ENCODE measurements around the gene SCAI. TPM values are rescaled to one million over a fixed set of nuclear protein-coding genes. Genes with fewer than 3 reads are reported as not detected.
"Not testable (repeated sequence)": the region's sequence is repeated elsewhere in the genome, so short reads cannot be mapped to it uniquely, and the experiment has no call there.

SCAI gene
- 10 to 100 TPM; 12.6 to 12.8 TPM for total RNA-seq

DNA sequence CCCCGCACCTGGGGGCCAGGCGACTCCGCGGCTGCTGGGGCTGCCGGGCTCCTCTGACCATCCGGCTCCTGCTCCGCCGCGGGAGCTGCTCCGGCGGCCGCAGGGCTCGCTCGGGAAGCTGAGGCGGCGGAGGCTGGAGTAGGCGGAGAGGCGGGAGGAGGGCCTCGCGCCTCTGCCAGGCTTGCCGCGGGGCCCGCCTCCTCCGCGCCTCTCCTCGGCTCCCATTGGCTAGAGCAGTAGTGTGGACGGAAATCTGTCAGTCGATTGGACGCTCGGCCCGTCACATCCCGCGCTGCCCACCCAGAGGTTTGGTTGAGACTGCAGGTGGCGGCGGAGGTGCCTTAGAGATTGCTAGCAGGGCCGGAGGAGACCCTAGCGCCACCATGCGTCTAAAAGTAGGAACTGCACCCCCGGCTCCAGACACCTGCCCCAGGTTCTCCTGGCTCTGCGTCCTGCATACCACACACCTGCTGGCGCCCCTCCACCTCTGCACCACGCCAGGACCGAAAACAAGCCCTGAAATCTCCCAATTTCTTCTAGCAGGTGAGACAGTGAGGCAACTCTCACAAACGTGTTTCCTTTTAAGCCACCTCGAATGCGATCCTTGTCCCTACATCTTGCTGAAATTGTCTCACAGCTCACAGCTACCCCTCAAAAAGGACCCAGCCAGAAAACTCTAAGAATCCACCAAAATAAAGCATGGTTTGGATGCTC lies at the start of gene SCAI:
Gene SCAI (minus strand): TSS at position 152 of the 714 bp plus-strand sequence. CDS start 91 bp downstream, at position 61.
- H3K27me3 Mint-ChIP-seq, result no peaks in the 10 kb centered on the region
- peaks cover 21% of the 10 kb centered on the region for H3K4me1 Mint-ChIP-seq
- H3K36me3 Mint-ChIP-seq, result peaks cover 5% of the 10 kb centered on the region
- DNase-seq, result peak; percentile 95
- POLR2A ChIA-PET, result interaction anchor here (0.6 to 3.0 kb wide), 7 partner anchors 17 to 385 kb away, joined by 3 to 14 read pairs (median 4); partner anchors contain the start of gene GOLGA1
- no peaks in the 10 kb centered on the region for H3K9me3 Mint-ChIP-seq
- peak within 1 kb of the TSS; percentile 84 for H3K27ac Mint-ChIP-seq
- peak; percentile 100 for ATAC-seq (ENCODE audit: low read depth)
- peak within 1 kb of the TSS; percentile 96 for H3K4me3 Mint-ChIP-seq

DNA sequence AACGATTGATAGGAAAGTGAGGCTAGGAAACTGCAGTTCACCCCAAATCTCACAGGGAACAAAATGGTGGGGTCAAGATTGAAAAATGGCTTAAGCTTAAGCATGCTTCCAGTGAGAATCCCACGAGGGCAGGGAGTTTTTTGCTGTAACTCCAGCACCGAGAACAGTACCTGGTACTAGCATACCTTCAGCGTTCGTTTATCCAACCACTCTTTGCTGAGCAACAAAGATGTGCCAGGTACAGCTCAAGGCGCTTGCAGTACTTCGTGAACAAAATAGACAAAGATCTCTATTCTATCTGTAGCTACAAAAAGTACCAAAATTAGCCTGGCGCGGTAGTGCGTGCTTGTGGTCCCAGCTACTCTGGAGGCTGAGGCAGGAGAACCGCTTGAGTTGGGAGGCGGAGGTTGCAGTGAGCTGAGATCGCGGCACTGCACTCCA lies 47.1 kb upstream of the SCAI start:
- Mint-ChIP-seq H3K4me1 (peaks cover 36% of the 10 kb centered on the region), H3K36me3 (no peaks in the 10 kb centered on the region), H3K4me3 (peak overlapping the region; percentile 96), H3K27ac (peak overlapping the region; percentile 96), H3K27me3 (no peaks in the 10 kb centered on the region), H3K9me3 (no peaks in the 10 kb centered on the region)
- POLR2A ChIA-PET, result interaction anchor here (0.6 to 2.1 kb wide), 8 partner anchors 8 to 494 kb away, joined by 3 to 29 read pairs (median 4); partner anchors contain the start of genes ARPC5L, GOLGA1, HSPA5 and RABEPK
- peak; percentile 45 for DNase-seq
- no peak for ATAC-seq (ENCODE audit: low read depth)

DNA sequence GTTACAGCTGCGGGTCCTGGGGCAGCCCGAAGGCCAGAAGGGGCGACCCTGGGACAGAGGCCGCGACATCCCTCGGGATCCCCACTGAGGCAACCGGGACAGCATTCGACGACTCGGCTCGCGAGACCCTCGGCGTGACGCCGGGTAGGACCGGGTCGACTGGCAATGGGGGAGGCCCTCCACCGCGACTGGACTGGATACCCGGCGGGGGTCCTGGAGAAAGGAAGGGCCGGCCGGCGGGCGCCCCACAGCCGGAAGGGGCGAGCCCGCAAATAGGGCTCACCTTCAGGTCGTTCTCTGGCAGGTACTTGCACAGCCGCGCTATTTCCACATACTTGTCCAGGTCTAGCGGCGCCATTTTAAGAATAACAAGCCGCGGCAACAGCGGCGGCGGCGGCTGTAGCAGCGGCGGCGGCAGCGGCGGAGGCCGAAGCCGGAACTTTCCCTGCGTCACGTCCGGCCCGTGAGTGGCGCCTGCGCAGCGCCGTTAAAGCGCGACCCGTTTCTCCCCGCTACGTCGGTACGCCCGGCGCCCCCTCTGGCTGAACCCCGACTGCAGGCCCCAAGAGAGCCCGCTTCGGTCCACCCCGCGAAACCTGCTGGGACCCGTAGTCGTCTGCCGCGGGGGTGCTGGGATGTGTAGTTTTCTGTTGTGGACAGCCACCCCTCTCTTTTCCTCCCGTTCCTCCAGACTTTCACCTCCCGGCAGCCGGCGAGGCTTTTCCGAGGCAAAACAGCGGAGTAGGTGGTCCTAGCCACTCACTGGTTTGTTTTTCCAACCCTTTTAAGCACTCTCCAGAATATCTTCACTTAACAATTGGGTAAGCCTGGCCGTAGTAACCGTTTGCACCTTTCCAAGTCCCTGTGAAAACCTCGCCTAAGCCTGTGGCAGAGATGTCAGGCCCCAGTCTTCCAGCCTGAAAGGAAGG lies 46.3 kb upstream of the SCAI start, which contains the start of gene PPP6C:
Gene PPP6C (minus strand): TSS at position 443 of the 929 bp plus-strand sequence. CDS start 85 bp downstream, at position 358.
- Mint-ChIP-seq H3K36me3 (no peaks in the 10 kb centered on the region), H3K9me3 (no peaks in the 10 kb centered on the region), H3K27me3 (no peaks in the 10 kb centered on the region), H3K27ac (peak within 1 kb of the TSS; percentile 96), H3K4me1 (peaks cover 29% of the 10 kb centered on the region), H3K4me3 (peak within 1 kb of the TSS; percentile 96)
- POLR2A ChIA-PET, result interaction anchor here (0.6 to 2.1 kb wide), 7 partner anchors 9 to 493 kb away, joined by 3 to 29 read pairs (median 4); partner anchors contain the start of genes GOLGA1, HSPA5 and RABEPK
- DNase-seq (peak; percentile 97), ATAC-seq (ENCODE audit: low read depth) (peak; percentile 98)

DNA sequence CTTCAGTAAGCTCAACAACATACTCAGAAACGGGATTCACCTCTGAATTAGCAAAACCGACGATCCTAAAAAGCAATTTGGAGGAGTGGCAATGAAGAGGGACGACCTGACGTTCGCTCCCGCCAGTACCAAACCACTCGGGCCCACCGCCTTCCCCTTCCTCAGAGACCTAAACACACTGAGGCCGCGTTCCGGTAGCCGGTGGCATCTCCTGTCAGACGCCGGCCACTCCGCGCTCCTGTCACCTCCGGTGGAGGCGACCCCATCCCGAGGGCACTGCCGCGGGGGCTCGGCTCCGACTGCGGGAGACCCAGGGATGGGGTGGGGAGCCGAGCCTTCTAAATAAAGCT lies 45.7 kb upstream of the SCAI start:
- H3K27ac Mint-ChIP-seq, result peak overlapping the region; percentile 96
- peak overlapping the region; percentile 96 for H3K4me3 Mint-ChIP-seq
- peak; percentile 3 for ATAC-seq (ENCODE audit: low read depth)

DNA sequence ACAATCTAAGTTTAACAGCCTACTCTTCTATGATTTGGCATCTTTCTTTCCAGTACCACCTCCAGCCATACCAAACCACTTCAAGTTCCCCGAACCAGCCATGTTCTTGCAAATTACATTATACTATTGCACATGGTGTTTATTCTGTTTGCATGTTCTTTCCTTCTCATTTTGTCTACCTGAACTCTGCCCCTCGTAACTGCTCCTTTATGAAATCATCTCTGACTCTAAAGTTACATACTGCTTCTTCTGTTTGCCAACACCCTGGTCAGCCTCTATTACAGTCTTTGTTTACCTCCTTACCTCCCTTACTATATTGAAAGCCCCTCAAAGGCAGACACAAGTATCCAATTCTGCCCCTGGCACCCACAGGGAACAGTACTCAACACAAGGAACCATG lies 40.2 kb upstream of the SCAI start:
- no peak overlapping the region for H3K4me3 Mint-ChIP-seq
- POLR2A ChIA-PET, result no interaction called here
- ATAC-seq (ENCODE audit: low read depth), result no peak
- peaks cover 27% of the 10 kb centered on the region for H3K4me1 Mint-ChIP-seq
- no peak for DNase-seq
- no peaks in the 10 kb centered on the region for H3K27me3 Mint-ChIP-seq
- no peak overlapping the region for H3K27ac Mint-ChIP-seq
- H3K9me3 Mint-ChIP-seq, result no peaks in the 10 kb centered on the region
- peaks cover 26% of the 10 kb centered on the region for H3K36me3 Mint-ChIP-seq

More for the DNA sequence above, 45.7 kb upstream of the SCAI start:
- H3K36me3 Mint-ChIP-seq, result peaks cover 2% of the 10 kb centered on the region
- H3K4me1 Mint-ChIP-seq, result peaks cover 24% of the 10 kb centered on the region
- H3K27me3 Mint-ChIP-seq, result no peaks in the 10 kb centered on the region
- no peak for DNase-seq
- H3K9me3 Mint-ChIP-seq, result no peaks in the 10 kb centered on the region
- POLR2A ChIA-PET, result interaction anchor here (0.5 to 1.0 kb wide), 2 partner anchors 51 to 52 kb away, joined by 4 read pairs; partner anchors contain the start of gene HSPA5

DNA sequence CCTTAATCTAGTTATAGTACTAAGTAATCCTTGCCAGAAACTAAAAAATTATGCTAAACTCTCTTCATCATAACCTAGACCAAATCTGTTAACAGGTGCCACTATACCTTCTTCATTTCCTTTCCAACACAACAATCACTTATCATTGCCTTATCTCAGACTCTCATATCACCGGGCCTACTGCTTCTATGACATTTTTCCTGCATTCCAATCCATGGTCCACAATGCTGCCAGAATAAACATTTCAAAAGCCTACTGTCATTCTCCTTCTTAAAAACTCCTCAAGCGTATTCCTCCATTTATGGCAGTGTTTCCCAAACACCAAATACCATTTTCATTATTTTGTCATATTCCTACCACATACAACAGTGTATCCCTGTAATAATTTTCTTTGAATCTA lies 39.7 kb upstream of the SCAI start:
- POLR2A ChIA-PET, result no interaction called here
- no peaks in the 10 kb centered on the region for H3K27me3 Mint-ChIP-seq
- H3K36me3 Mint-ChIP-seq, result peaks cover 26% of the 10 kb centered on the region
- no peak overlapping the region for H3K4me3 Mint-ChIP-seq
- no peaks in the 10 kb centered on the region for H3K9me3 Mint-ChIP-seq
- no peak overlapping the region for H3K27ac Mint-ChIP-seq
- ATAC-seq (ENCODE audit: low read depth) (no peak), DNase-seq (no peak)
- H3K4me1 Mint-ChIP-seq, result peaks cover 22% of the 10 kb centered on the region

DNA sequence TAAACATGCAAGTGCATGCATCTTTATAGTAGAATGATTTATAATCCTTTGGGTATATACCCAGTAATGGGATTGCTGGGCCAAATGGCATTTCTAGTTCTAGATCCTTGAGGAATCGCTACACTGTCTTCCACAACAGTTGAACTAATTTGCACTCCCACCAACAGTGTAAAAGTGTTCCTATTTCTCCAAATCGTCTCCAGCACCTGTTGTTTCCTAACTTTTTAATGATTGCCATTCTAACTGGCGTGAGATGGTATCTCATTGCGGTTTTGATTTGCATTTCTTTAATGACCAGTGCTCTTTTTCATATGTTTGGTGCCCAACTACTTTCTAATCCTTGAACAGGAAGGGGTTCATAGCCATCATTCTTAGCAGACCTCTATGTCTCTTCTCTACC lies 38.4 kb upstream of the SCAI start:
- H3K27me3 Mint-ChIP-seq; H3K27ac Mint-ChIP-seq; H3K9me3 Mint-ChIP-seq; H3K4me3 Mint-ChIP-seq; POLR2A ChIA-PET; DNase-seq; ATAC-seq (ENCODE audit: low read depth): not testable (repeated sequence)
- H3K4me1 Mint-ChIP-seq, result peaks cover 13% of the 10 kb centered on the region
- peaks cover 26% of the 10 kb centered on the region for H3K36me3 Mint-ChIP-seq

DNA sequence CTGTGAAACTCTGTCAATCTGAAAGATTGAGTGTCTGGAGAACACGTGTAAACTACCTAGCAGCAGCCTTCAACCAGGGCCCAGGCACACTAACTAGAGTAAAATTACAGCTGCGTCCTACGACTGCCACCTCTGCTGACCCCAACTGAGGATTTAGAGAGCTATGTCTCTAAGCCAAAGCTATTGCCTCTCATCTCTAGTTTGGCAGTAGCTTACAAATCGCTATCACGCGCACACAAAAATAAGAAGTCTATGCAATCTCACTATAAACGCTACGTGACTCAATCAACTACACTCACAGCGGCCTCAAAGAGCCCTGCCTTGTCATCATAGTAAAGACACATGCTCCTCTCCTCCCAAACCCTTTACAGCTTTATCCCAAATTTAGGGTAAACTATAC lies 37.5 kb upstream of the SCAI start:
- H3K27me3 Mint-ChIP-seq, result no peaks in the 10 kb centered on the region
- POLR2A ChIA-PET, result interaction anchor here (0.9 kb wide), 1 partner anchor 60 kb away, joined by 3 read pairs; no protein-coding TSS in a partner anchor
- no peak overlapping the region for H3K4me3 Mint-ChIP-seq
- no peaks in the 10 kb centered on the region for H3K9me3 Mint-ChIP-seq
- ATAC-seq (ENCODE audit: low read depth) (no peak), DNase-seq (no peak)
- peaks cover 15% of the 10 kb centered on the region for H3K4me1 Mint-ChIP-seq
- H3K36me3 Mint-ChIP-seq, result peaks cover 26% of the 10 kb centered on the region
- H3K27ac Mint-ChIP-seq, result no peak overlapping the region

DNA sequence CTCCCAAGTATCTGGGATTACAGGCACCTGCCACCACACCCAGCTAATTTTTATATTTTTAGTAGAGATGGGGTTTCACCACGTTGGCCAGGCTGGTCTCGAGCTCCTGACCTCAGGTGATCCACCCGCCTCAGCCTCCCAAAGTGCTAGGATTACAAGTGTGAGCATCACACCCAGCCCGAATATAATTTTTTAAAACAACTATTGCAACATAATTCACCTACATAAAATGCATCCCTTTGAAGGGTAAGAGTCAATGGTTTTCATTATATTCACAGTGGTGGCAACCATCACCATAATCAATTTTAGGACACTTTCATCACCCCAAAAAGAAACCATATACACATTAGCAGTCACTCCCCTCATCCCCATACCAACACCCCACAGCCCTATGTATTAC lies 36.4 kb upstream of the SCAI start:
- H3K4me1 Mint-ChIP-seq, result peaks cover 15% of the 10 kb centered on the region
- H3K27ac Mint-ChIP-seq; H3K4me3 Mint-ChIP-seq; DNase-seq; H3K9me3 Mint-ChIP-seq; ATAC-seq (ENCODE audit: low read depth); H3K27me3 Mint-ChIP-seq: not testable (repeated sequence)
- POLR2A ChIA-PET, result interaction anchor here (0.7 kb wide), 1 partner anchor 369 kb away, joined by 4 read pairs; no protein-coding TSS in a partner anchor
- peaks cover 26% of the 10 kb centered on the region for H3K36me3 Mint-ChIP-seq

DNA sequence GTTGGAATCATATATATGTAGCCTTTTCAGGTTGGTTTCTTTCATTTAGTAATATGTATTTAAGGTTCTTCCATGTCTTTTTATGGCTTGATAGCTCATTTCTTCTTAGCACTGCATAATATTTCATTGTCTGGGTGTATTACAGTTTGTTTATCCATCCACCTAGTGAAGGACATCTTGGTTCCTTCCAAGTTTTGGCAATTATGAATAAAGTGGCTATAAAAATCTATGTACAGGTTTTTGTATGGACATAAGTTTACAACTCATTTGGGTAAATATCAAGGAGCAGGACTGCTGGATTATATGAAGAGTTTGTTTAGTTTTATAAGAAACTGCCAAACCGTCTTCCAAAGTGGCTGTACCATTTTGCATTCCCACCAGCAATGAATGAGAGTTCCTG lies 34.6 kb upstream of the SCAI start:
- no peaks in the 10 kb centered on the region for H3K27me3 Mint-ChIP-seq
- H3K36me3 Mint-ChIP-seq, result peaks cover 19% of the 10 kb centered on the region
- POLR2A ChIA-PET, result no interaction called here
- no peak overlapping the region for H3K27ac Mint-ChIP-seq
- no peaks in the 10 kb centered on the region for H3K9me3 Mint-ChIP-seq
- no peak for ATAC-seq (ENCODE audit: low read depth)
- peaks cover 16% of the 10 kb centered on the region for H3K4me1 Mint-ChIP-seq
- DNase-seq, result no peak
- H3K4me3 Mint-ChIP-seq, result no peak overlapping the region

DNA sequence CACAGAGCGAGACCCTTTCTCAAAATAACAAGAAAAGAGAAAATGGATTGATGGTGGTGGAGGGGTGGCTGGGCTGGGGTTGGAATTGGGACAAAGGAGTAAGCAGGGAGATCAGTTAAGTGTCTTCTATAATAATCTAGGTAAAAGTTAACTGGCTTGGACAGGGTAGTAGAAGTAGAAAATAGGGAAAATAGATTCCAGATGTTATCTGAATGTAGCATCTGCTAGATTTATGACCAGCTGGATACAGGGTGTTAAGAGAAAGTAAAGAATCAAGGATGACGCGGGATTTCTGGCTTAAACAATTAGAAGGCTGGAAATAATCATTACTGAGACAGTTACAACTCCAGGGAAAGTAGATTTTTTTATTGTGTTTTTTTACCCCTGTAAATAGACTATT lies 33.3 kb upstream of the SCAI start:
- POLR2A ChIA-PET, result no interaction called here

DNA sequence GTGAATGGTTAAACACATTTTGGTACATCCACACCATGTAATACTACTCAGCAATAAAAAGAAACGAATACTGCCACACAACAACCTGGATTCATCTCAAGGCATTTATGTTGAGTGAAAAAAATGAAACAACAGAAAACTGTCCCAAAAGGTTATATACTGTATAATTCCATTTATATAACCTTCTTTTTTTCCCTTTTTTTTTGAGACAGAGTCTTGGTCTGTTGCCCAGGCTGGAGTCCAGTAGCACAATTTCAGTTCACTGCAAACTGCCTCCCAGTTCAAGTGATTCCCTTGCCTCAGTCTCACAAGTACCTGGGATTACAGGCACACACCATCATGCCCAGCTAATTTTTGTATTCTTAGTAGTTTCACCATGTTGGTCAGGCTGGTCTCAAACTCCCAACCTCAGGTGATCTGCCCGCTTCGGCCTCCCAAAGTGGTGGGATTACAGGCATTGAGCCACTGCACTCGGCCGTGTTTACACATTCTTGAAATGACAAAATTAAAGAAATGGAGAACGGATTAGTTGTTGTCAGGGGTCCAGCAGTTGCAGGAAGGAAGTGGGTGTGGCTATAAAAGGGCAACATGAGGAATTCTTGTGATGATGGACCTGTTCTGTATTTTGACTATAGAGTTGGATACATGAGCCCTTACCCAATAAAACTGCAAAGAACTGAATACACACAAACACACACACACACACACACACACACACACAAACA lies 28.9 kb upstream of the SCAI start:
- peak overlapping the region; percentile 18 for H3K27ac Mint-ChIP-seq
- H3K27me3 Mint-ChIP-seq, result no peaks in the 10 kb centered on the region
- no peak for DNase-seq
- peaks cover 14% of the 10 kb centered on the region for H3K4me1 Mint-ChIP-seq
- POLR2A ChIA-PET, result no interaction called here
- peaks cover 18% of the 10 kb centered on the region for H3K36me3 Mint-ChIP-seq
- ATAC-seq (ENCODE audit: low read depth), result no peak
- H3K4me3 Mint-ChIP-seq, result no peak overlapping the region
- H3K9me3 Mint-ChIP-seq, result no peaks in the 10 kb centered on the region

More for the DNA sequence above, 33.3 kb upstream of the SCAI start:
- peaks cover 18% of the 10 kb centered on the region for H3K4me1 Mint-ChIP-seq
- H3K36me3 Mint-ChIP-seq, result peaks cover 10% of the 10 kb centered on the region
- DNase-seq, result no peak
- no peak overlapping the region for H3K4me3 Mint-ChIP-seq
- H3K9me3 Mint-ChIP-seq, result no peaks in the 10 kb centered on the region
- ATAC-seq (ENCODE audit: low read depth), result no peak
- H3K27ac Mint-ChIP-seq, result no peak overlapping the region
- H3K27me3 Mint-ChIP-seq, result no peaks in the 10 kb centered on the region

Data from activated naive CD8-positive, alpha-beta T cell treated with anti-CD3 and anti-CD28 coated beads, Interleukin-2, amount 10 ng/mL, durations not matched to agents 7 days and 5 days (primary cell).